ENCODE results near the gene DHRS11. TPM values are rescaled to one million over a fixed set of nuclear protein-coding genes. Genes with fewer than 3 reads are reported as not detected.

Gene DHRS11
- total and polyA plus RNA-seq, 4 experiments from 2014 or later, result 3.6 to 7.8 (median 5.6) TPM

GRCh38 chr17:36545465-36546417 is 45.9 kb upstream of the DHRS11 start:
- peak overlapping the region; percentile 89 to 90 for H3K4me3 ChIP-seq (ENCODE audit: low read length in 2 of 2)
- Mint-ChIP-seq H3K4me1 (peaks cover 25 to 64% (median 40%) of the 10 kb centered on the region in 4 donors), H3K4me3 (peak overlapping the region; percentile 88 to 97 (median 92)), H3K9me3 (no peaks in the 10 kb centered on the region), H3K36me3 (peaks cover 5 to 34% of the 10 kb centered on the region in 2 donors), H3K27me3 (no peaks in the 10 kb centered on the region), H3K27ac (peak overlapping the region; percentile 92 to 98 (median 96))
- H3K4me1 ChIP-seq (ENCODE audit: insufficient read depth, low read length), result peaks cover 59% of the 10 kb centered on the region
- POLR2A ChIA-PET (ENCODE audit: partially characterized antibody), result interaction anchor here (0.7 to 6.0 kb wide), 20 partner anchors 8 to 1064 kb away, joined by 3 to 151 read pairs (median 5); partner anchors contain the start of genes DHRS11, MRM1, MYO19 and PIGW
- CTCF ChIA-PET (ENCODE audit: partially characterized antibody), result interaction anchor here (0.6 to 5.2 kb wide), 5 partner anchors 11 to 56 kb away, joined by 3 to 24 read pairs (median 4); partner anchors contain the start of genes MRM1, MYO19 and PIGW
- H3K27me3 ChIP-seq (ENCODE audit: insufficient read depth, low read length), result no peaks in the 10 kb centered on the region
- peak overlapping the region; percentile 82 for H3K27ac ChIP-seq (ENCODE audit: low read depth, low read length)
- no peaks in the 10 kb centered on the region for H3K36me3 ChIP-seq (ENCODE audit: insufficient read depth, low read length)
- no peaks in the 10 kb centered on the region for H3K9me3 ChIP-seq (ENCODE audit: control insufficient read depth in 1 of 2, low read length in 2 of 2)
- intact Hi-C loops (cut with micrococcal nuclease), result loop anchor here (1.0 to 10.0 kb wide), 3 partner anchors 46 to 1059 kb away; partner anchors contain the start of genes DHRS11, SYNRG and ZNHIT3
- peak; percentile 97 to 99 (median 98) for DNase-seq

DNA sequence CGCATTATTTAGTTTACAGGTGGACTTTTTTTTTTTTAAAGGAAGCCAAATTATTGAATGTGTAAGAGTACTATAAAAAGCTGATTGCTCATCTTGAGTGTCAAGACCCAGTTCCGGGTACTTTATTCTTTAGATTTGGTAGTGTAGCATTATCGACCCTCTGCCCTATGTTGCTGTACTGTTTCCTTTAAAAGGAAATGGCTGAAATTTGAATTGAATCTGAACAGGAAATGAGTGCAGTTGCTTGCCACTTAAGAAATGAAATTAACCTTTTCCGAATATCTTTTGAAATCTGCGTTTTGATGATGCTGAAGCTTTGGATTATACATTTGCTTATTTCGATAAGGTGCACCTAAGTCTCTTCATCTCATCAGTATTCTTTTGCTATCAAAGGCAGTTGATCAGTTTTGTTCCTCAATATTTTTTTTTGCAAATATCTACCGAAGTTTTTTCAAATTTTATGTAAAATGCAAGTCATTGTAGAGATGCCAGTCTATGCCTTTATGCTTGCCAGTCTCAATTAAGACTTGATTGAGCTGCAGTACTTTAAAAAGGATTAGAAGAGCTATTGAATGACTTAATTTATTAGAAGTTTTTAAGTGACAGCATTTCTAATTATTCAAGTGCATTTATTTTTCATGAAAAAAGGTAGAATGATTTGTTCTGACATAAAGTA is 45.1 kb upstream of the DHRS11 start:
- Histone ChIP-seq H3K9me3 (ENCODE audit: control insufficient read depth in 1 of 2, low read length in 2 of 2) (no peaks in the 10 kb centered on the region), H3K4me1 (ENCODE audit: insufficient read depth, low read length) (peaks cover 67% of the 10 kb centered on the region), H3K4me3 (ENCODE audit: low read length in 2 of 2) (peak overlapping the region; percentile 89 to 90), H3K36me3 (ENCODE audit: insufficient read depth, low read length) (no peaks in the 10 kb centered on the region), H3K27ac (ENCODE audit: low read depth, low read length) (peak overlapping the region; percentile 82), H3K27me3 (ENCODE audit: insufficient read depth, low read length) (no peaks in the 10 kb centered on the region)
- Mint-ChIP-seq H3K4me3 (peak overlapping the region; percentile 88 to 97 (median 92)), H3K9me3 (no peaks in the 10 kb centered on the region), H3K27ac (peak overlapping the region; percentile 92 to 98 (median 96)), H3K36me3 (peaks cover 6 to 36% of the 10 kb centered on the region in 2 donors), H3K27me3 (no peaks in the 10 kb centered on the region), H3K4me1 (peaks cover 28 to 68% (median 45%) of the 10 kb centered on the region in 4 donors)
- DNase-seq, result peak in 2 of 5 donors; percentile 9 to 15
- ChIA-PET CTCF (ENCODE audit: partially characterized antibody) (interaction anchor here (0.6 to 5.2 kb wide), 4 partner anchors 10 to 48 kb away, joined by 3 to 24 read pairs (median 4); partner anchors contain the start of genes MYO19 and PIGW), POLR2A (ENCODE audit: partially characterized antibody) (interaction anchor here (0.7 to 6.0 kb wide), 11 partner anchors 10 to 738 kb away, joined by 3 to 151 read pairs (median 9); partner anchors contain the start of genes DHRS11, MRM1, MYO19 and PIGW)
- intact Hi-C loops (cut with micrococcal nuclease), result loop anchor here (10.0 kb wide), 1 partner anchor 1058 kb away; the partner anchor contains the start of gene SYNRG

DNA sequence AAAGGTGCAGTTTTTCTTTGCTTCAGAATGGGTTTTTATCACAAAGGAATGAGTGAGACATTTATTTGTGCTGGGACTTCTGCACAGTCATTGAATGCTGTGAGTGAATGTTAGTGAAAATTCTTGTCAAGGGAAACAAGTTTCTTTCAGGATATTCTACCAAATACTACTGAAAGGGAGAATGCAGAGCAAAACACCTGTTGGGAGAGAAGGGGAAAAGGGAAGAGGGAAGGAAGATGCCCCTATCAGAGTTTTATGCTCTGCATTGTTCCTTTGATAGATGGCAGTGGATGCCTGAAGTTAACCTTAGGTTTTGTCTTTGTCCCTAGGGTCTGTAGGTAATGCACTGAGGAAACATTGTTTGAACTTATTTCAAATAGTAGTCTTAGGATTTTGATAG is 43.9 kb upstream of the DHRS11 start:
- POLR2A ChIA-PET (ENCODE audit: partially characterized antibody), result interaction anchor here (1.0 to 6.0 kb wide), 3 partner anchors 8 to 12 kb away, joined by 3 to 151 read pairs (median 3); partner anchors contain the start of genes MYO19 and PIGW
- CTCF ChIA-PET (ENCODE audit: partially characterized antibody), result interaction anchor here (1.2 to 1.3 kb wide), 2 partner anchors 13 to 53 kb away, joined by 3 to 4 read pairs; partner anchors contain the start of genes MRM1, MYO19 and PIGW
- no peak for DNase-seq
- Histone ChIP-seq H3K4me1 (ENCODE audit: insufficient read depth, low read length) (peaks cover 79% of the 10 kb centered on the region), H3K27me3 (ENCODE audit: insufficient read depth, low read length) (no peaks in the 10 kb centered on the region), H3K27ac (ENCODE audit: low read depth, low read length) (peak overlapping the region; percentile 82), H3K36me3 (ENCODE audit: insufficient read depth, low read length) (no peaks in the 10 kb centered on the region), H3K4me3 (ENCODE audit: low read length in 2 of 2) (no peak overlapping the region), H3K9me3 (ENCODE audit: control insufficient read depth in 1 of 2, low read length in 2 of 2) (no peaks in the 10 kb centered on the region)
- Mint-ChIP-seq H3K9me3 (no peaks in the 10 kb centered on the region), H3K4me3 (peak overlapping the region; percentile 42 to 91 (median 54)), H3K27ac (peak overlapping the region in 6 of 7 donors; percentile 17 to 97 (median 75)), H3K27me3 (no peaks in the 10 kb centered on the region), H3K36me3 (peaks cover 6 to 36% of the 10 kb centered on the region in 2 donors), H3K4me1 (peaks cover 34 to 74% (median 50%) of the 10 kb centered on the region in 4 donors)
- intact Hi-C loops (cut with micrococcal nuclease), result loop anchor here (10.0 kb wide), 1 partner anchor 1057 kb away; the partner anchor contains the start of gene SYNRG

GRCh38 chr17:36550491-36551417 is 40.9 kb upstream of the DHRS11 start:
- Mint-ChIP-seq H3K4me1 (peaks cover 43 to 80% (median 62%) of the 10 kb centered on the region in 4 donors), H3K27me3 (no peaks in the 10 kb centered on the region), H3K4me3 (peak overlapping the region; percentile 13 to 68 (median 63)), H3K36me3 (peaks cover 7 to 44% of the 10 kb centered on the region in 2 donors), H3K27ac (peak overlapping the region; percentile 45 to 97 (median 79)), H3K9me3 (no peaks in the 10 kb centered on the region)
- Histone ChIP-seq H3K36me3 (ENCODE audit: insufficient read depth, low read length) (peaks cover 9% of the 10 kb centered on the region), H3K27ac (ENCODE audit: low read depth, low read length) (no peak overlapping the region), H3K9me3 (ENCODE audit: control insufficient read depth in 1 of 2, low read length in 2 of 2) (no peaks in the 10 kb centered on the region), H3K27me3 (ENCODE audit: insufficient read depth, low read length) (no peaks in the 10 kb centered on the region), H3K4me1 (ENCODE audit: insufficient read depth, low read length) (peaks cover 93% of the 10 kb centered on the region), H3K4me3 (ENCODE audit: low read length in 2 of 2) (no peak overlapping the region)
- POLR2A ChIA-PET (ENCODE audit: partially characterized antibody), result interaction anchor here (1.3 to 2.0 kb wide), 3 partner anchors 13 to 15 kb away, joined by 3 to 6 read pairs (median 4); no protein-coding TSS in a partner anchor
- DNase-seq, result peak in 4 of 5 donors; percentile 41 to 60 (median 52)
- CTCF ChIA-PET (ENCODE audit: partially characterized antibody), result interaction anchor here (1.3 kb wide), 2 partner anchors 16 to 17 kb away, joined by 4 to 5 read pairs; partner anchors contain the start of genes MYO19 and PIGW
- intact Hi-C loops (cut with micrococcal nuclease), result loop anchor here (2.0 kb wide), 1 partner anchor 14 kb away; no protein-coding TSS in a partner anchor

- Histone ChIP-seq H3K4me1 (ENCODE audit: insufficient read depth, low read length) (peaks cover 69% of the 10 kb centered on the region), H3K27me3 (ENCODE audit: insufficient read depth, low read length) (no peaks in the 10 kb centered on the region), H3K4me3 (ENCODE audit: low read length in 2 of 2) (no peak overlapping the region), H3K36me3 (ENCODE audit: insufficient read depth, low read length) (peaks cover 25% of the 10 kb centered on the region), H3K9me3 (ENCODE audit: control insufficient read depth in 1 of 2, low read length in 2 of 2) (no peaks in the 10 kb centered on the region), H3K27ac (ENCODE audit: low read depth, low read length) (no peak overlapping the region)
- H3K36me3 Mint-ChIP-seq, result peaks cover 19 to 46% of the 10 kb centered on the region in 2 donors
- POLR2A ChIA-PET (ENCODE audit: partially characterized antibody), result interaction anchor here (1.3 kb wide), 2 partner anchors 8 to 19 kb away, joined by 3 to 5 read pairs; partner anchors contain the start of genes GGNBP2, MYO19 and PIGW
- H3K27me3 Mint-ChIP-seq, result no peaks in the 10 kb centered on the region
- intact Hi-C loops (cut with micrococcal nuclease), result no loop called here
- no peaks in the 10 kb centered on the region for H3K9me3 Mint-ChIP-seq
- H3K4me3 Mint-ChIP-seq, result peak overlapping the region; percentile 17 to 82 (median 50)
- H3K4me1 Mint-ChIP-seq, result peaks cover 40 to 69% (median 55%) of the 10 kb centered on the region in 4 donors
- DNase-seq, result peak in 1 of 5 donors; percentile 12
- H3K27ac Mint-ChIP-seq, result peak overlapping the region in 6 of 7 donors; percentile 19 to 77 (median 48)
- CTCF ChIA-PET (ENCODE audit: partially characterized antibody), result interaction anchor here (0.6 kb wide), 1 partner anchor 19 kb away, joined by 3 read pairs; the partner anchor contains the start of gene MYO19
These were observed 38.2 kb upstream of the DHRS11 start for GRCh38 chr17:36553459-36553858.

All from CD4-positive, alpha-beta memory T cell (primary cell).